ENCODE results near the gene C20orf141.

Gene C20orf141

DNA sequence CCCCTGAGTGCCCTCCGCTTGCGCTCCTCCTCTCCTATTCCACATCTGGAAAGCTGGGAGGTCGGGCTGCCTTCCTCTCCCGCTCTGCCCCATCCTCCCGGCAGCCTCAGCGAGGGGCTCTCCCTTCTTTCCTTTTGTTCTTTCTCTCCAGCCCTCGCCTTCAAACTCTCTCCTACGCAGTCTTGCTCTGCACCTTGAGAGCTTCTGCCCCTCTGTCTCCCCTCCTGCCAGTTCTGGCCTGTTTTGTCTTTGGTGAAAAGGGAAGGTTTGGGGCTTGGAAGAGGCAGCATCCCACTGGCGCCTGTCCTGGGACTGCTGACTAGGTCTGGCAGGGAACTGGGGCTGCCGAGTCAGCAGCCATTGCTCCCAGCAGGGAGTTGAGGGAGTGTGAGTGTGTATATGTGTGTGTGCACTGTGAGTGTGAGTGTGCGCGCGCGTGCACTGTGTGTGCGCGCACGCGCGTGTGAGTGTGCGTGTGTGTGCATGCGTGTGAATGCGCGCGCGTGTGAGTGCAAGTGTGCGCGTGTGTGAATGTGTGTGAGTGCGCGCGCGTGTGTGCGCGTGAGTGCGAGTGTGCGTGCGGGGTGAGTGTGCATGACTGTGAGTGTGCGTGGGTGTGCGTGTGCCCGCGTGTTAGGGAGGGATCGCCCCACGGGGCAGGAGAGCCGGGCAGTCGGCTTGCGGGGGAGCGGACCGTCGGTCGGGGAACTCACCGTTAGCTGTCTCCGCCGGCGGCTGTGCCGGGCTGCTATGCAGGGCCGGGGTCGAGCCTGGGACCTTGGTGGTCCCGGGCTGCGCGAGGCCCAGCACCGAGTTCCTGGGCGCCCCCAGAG lies 14.9 kb upstream of the C20orf141 start:
- no peak overlapping the region for H3K27ac ChIP-seq (ENCODE audit: low read depth, low read length)
- H3K9me3 ChIP-seq (ENCODE audit: insufficient read depth, low read length): no peaks in the 10 kb centered on the region
- H4K20me1 ChIP-seq (ENCODE audit: low read depth, low read length): no peaks in the 10 kb centered on the region
- H3K36me3 ChIP-seq (ENCODE audit: low read length): no peaks in the 10 kb centered on the region
- H3K4me3 ChIP-seq (ENCODE audit: insufficient read depth, low read length, poor library complexity, severe bottlenecking): no peak overlapping the region
- no peaks in the 10 kb centered on the region for H3F3A ChIP-seq (ENCODE audit: insufficient read depth)
- H3K79me2 ChIP-seq (ENCODE audit: insufficient read depth, low read length): no peaks in the 10 kb centered on the region
- no peaks in the 10 kb centered on the region for H3K27me3 ChIP-seq (ENCODE audit: low read length)
- TF ChIP-seq CTCF (IDR thresholded peaks at IDR 0.05; ENCODE audit: insufficient read depth, low read length, poor library complexity, severe bottlenecking) (no peak), EZH2phosphoT487 (conservative IDR thresholded peaks at IDR 0.05; ENCODE audit: low read length) (no peak)
- H3K9ac ChIP-seq (ENCODE audit: low read length): no peak overlapping the region
- no peaks in the 10 kb centered on the region for H3K9me2 ChIP-seq (replicated peaks; ENCODE audit: insufficient read depth, low read length)
- no peak overlapping the region for H3K4me2 ChIP-seq (ENCODE audit: low read depth, low read length, poor library complexity, severe bottlenecking)
- no peak overlapping the region for H2AFZ ChIP-seq (ENCODE audit: low read depth, low read length, severe bottlenecking)

GRCh38 chr20:2800521-2801285 lies 14.1 kb upstream of the C20orf141 start, which contains the start of gene CPXM1:
Gene CPXM1 (minus strand): TSS chr20:2800627. CDS start chr20:2800572, 55 bp downstream.
- Histone ChIP-seq H3K27ac (ENCODE audit: low read depth, low read length) (no peak within 1 kb of the TSS), H4K20me1 (ENCODE audit: low read depth, low read length) (no peaks in the 10 kb centered on the region), H3K79me2 (ENCODE audit: insufficient read depth, low read length) (no peaks in the 10 kb centered on the region), H3K9me2 (replicated peaks; ENCODE audit: insufficient read depth, low read length) (no peaks in the 10 kb centered on the region), H2AFZ (ENCODE audit: low read depth, low read length, severe bottlenecking) (no peak within 1 kb of the TSS), H3K36me3 (ENCODE audit: low read length) (no peaks in the 10 kb centered on the region), H3K4me3 (ENCODE audit: insufficient read depth, low read length, poor library complexity, severe bottlenecking) (no peak within 1 kb of the TSS), H3F3A (ENCODE audit: insufficient read depth) (no peaks in the 10 kb centered on the region), H3K27me3 (ENCODE audit: low read length) (no peaks in the 10 kb centered on the region), H3K9ac (ENCODE audit: low read length) (no peak within 1 kb of the TSS), H3K9me3 (ENCODE audit: insufficient read depth, low read length) (no peaks in the 10 kb centered on the region), H3K4me2 (ENCODE audit: low read depth, low read length, poor library complexity, severe bottlenecking) (no peak within 1 kb of the TSS)
- TF ChIP-seq CTCF (IDR thresholded peaks at IDR 0.05; ENCODE audit: insufficient read depth, low read length, poor library complexity, severe bottlenecking): no peak
- TF ChIP-seq EZH2phosphoT487 (conservative IDR thresholded peaks at IDR 0.05; ENCODE audit: low read length): no peak

DNA sequence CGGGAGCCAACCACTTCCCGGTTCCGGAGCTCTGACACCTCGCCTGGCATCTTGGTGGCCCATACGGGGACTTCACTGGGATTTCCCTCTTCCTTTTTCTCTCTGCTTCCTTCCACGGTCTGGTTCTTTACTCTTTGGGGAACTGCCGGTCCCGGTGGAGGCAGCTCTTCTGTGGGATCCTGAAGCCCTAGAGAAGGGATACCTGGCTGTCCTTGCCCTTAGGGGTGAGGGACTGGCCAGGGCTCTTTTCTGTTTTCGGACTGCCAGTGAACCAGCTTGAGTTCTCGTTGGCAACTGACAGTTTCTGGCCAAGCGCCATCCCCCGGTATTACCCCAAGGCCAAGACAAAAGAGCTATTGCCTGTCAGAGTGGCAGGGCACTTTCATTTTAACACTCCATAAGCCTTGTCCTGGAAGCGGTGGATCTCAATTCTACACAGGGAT lies 13.5 kb upstream of the C20orf141 start:
- Histone ChIP-seq H3K36me3 (ENCODE audit: low read length) (no peaks in the 10 kb centered on the region), H3K4me3 (ENCODE audit: insufficient read depth, low read length, poor library complexity, severe bottlenecking) (no peak overlapping the region), H2AFZ (ENCODE audit: low read depth, low read length, severe bottlenecking) (no peak overlapping the region), H3K79me2 (ENCODE audit: insufficient read depth, low read length) (no peaks in the 10 kb centered on the region), H3K9me2 (replicated peaks; ENCODE audit: insufficient read depth, low read length) (no peaks in the 10 kb centered on the region), H3K4me2 (ENCODE audit: low read depth, low read length, poor library complexity, severe bottlenecking) (no peak overlapping the region), H3K27me3 (ENCODE audit: low read length) (no peaks in the 10 kb centered on the region), H3K9ac (ENCODE audit: low read length) (no peak overlapping the region), H3K27ac (ENCODE audit: low read depth, low read length) (no peak overlapping the region), H3F3A (ENCODE audit: insufficient read depth) (no peaks in the 10 kb centered on the region), H3K9me3 (ENCODE audit: insufficient read depth, low read length) (no peaks in the 10 kb centered on the region), H4K20me1 (ENCODE audit: low read depth, low read length) (no peaks in the 10 kb centered on the region)
- TF ChIP-seq EZH2phosphoT487 (conservative IDR thresholded peaks at IDR 0.05; ENCODE audit: low read length): no peak
- no peak for TF ChIP-seq CTCF (IDR thresholded peaks at IDR 0.05; ENCODE audit: insufficient read depth, low read length, poor library complexity, severe bottlenecking)
